Fibroblast of pulmonary artery (primary cell): ENCODE measurements around the gene ERO1B.
"Not testable (repeated sequence)": the region's sequence is repeated elsewhere in the genome, so short reads cannot be mapped to it uniquely, and the experiment has no call there.

ENCODE experiments used
- DNase-seq: peaks from one replicate; pipeline ENCODE4 v3.0.0-alpha.2; 2010; ENCODE audit warnings: low read depth
- H3K4me3 ChIP-seq: replicated peaks from 2 replicates; pipeline ENCODE4 v1.5.1; 2011; ENCODE audit warnings: low read depth, mild to moderate bottlenecking, control low read depth, low read length, moderate library complexity
- CTCF ChIP-seq: IDR thresholded peaks from 2 replicates; pipeline ENCODE4 v1.5.1; 2011; ENCODE audit warnings: mild to moderate bottlenecking, control low read depth, low read length, inconsistent platforms; ENCODE audit errors: missing control alignments

The ERO1B gene, protein sequence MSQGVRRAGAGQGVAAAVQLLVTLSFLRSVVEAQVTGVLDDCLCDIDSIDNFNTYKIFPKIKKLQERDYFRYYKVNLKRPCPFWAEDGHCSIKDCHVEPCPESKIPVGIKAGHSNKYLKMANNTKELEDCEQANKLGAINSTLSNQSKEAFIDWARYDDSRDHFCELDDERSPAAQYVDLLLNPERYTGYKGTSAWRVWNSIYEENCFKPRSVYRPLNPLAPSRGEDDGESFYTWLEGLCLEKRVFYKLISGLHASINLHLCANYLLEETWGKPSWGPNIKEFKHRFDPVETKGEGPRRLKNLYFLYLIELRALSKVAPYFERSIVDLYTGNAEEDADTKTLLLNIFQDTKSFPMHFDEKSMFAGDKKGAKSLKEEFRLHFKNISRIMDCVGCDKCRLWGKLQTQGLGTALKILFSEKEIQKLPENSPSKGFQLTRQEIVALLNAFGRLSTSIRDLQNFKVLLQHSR

DNA sequence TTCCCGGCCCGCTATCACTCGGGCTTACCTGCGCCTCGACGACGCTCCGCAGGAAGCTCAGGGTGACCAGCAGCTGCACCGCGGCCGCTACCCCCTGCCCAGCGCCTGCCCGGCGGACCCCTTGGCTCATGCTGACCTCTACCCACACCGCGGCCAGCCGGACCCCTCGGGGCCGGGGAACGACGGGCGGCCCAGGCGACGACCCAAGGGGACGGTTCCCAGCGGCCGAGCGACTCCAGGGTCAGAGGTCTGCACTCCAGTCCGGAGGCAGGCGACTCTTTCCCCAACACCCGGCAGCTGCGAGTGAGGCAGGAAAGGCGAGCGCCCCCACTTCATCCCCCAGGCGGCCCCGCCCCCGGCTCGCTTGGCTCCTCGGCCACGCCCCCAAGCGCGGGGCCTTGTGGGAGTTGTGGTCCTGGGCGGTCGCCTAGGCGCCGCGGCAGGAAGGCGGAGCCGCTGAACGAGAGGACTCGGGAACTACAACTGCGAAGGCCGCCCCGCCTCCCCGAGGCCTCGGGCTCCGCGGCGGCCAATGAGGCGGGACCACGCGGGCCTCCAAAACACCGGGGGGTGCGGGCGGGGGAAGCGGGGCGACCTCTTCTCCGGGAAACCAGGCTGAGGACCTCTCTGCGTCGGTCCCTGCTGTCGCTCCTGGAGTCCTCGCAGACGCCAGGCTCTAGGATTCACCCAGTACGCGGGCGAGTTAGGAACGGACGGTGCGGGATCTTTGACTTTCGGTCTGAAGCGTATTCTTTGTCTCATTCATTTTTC, at the start of gene ERO1B:
Gene ERO1B, minus strand, starts transcription at position 305 of the 771 bp plus-strand sequence. Its CDS starts 175 bp downstream, at position 130.
- H3K4me3 ChIP-seq, result peak within 1 kb of the TSS; percentile 81
- DNase-seq, result peak; percentile 93
- no peak for TF ChIP-seq CTCF

- DNase-seq, H3K4me3 ChIP-seq: not testable (repeated sequence)
Observed at GRCh38 chr1:236331412-236331811, 49.7 kb upstream of the ERO1B start.

DNA sequence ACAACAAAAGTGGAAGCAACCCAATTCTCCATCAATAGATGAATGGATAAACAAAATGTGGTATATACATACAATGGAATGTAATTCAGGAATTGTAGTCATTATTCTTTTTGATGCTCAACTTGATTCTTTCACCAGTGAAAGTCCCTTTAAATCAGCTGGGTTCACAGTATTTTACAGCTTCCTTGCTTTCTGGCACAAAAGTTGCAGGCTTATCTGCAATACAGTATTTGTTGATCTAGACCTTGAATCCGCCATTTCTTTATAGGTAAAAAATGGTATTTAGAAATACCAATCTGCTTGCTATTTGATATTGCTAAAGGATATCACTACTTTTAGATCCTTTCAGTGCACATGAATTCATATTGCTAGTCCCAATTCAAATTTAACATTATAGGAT, 44.7 kb upstream of the ERO1B start:
- no peak overlapping the region for H3K4me3 ChIP-seq
- no peak for TF ChIP-seq CTCF
- DNase-seq, result no peak

DNA sequence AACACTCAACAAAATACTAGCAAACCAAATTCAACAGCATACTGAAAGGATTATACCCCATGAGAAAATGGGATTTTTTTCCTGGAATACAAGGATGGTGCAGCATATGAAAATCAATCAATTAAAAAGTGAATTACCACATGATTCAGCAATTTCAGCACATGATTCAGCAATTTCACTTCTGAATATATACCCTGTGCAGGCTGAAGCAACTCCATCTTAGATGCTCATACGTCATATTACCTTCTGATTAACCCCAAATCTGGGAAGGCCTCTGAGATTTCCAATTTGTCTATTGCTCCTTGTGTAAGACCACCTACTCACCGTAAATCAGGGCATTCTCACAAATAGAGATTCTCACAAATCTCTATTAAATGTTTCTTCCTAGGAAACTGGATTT, 43.8 kb upstream of the ERO1B start:
- no peak for DNase-seq
- no peak for TF ChIP-seq CTCF
- no peak overlapping the region for H3K4me3 ChIP-seq

DNA sequence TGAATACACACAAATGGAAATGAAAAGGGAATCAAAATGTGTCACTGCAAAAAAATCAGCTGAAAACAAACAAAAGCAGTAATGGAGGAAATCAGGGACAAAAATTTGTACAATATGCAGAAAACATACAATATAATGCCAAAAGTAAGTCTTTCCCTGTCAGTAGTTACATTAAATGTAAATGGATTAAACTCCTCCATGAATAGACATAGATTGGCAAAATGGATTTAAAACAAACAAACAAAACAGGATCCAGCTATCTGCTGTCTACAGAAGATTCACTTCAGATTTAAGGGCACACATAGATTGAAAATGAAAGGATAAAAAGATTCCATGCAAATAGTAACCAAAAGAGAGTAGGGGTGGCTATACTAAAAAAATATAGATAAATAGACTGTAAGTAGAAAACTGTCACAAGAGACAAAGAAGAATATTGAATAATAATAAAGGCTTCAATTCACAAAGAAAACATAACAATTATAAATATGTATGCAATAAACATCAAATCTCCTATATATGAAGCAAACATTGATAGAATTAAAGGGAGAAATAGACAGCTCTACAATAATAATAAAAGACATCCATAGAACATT, 42.2 kb upstream of the ERO1B start:
- TF ChIP-seq CTCF, result no peak
- no peak overlapping the region for H3K4me3 ChIP-seq
- DNase-seq, result no peak

- TF ChIP-seq CTCF, result no peak
- no peak for DNase-seq
Observed at GRCh38 chr1:236322566-236323409, 41.0 kb upstream of the ERO1B start.

More at GRCh38 chr1:236322566-236323409, 41.0 kb upstream of the ERO1B start:
- no peak overlapping the region for H3K4me3 ChIP-seq
